Uterus (tissue), 2 donors: ENCODE measurements around the gene CHRNA10.

Source experiments
- CTCF ChIP-seq, 4 experiments: fragments of 200-600 bp in 2 of 4; fragments of 450-650 bp in 2 of 4; sonication (generic) in 2 of 4; IDR thresholded peaks; one replicate each; pipeline ENCODE4 v1.5.1; 2016 to 2019; ENCODE audit warnings: antibody characterized with exemption in 4 of 4, mild to moderate bottlenecking in 2 of 4, moderate library complexity in 1 of 4
- POLR2A ChIP-seq, 2 donors: fragments of 450-650 bp; IDR thresholded peaks; one replicate each; pipeline ENCODE4 v1.6.1; 2016; ENCODE audit warnings: antibody characterized with exemption in 2 of 2, mild to moderate bottlenecking in 1 of 2, moderate library complexity in 1 of 2

GRCh38 chr11:3659595-3660515 is 11.3 kb downstream of the CHRNA10 start:
- TF ChIP-seq CTCF (IDR thresholded peaks at IDR 0.05): no peak
- no peak for TF ChIP-seq POLR2A (IDR thresholded peaks at IDR 0.05)
